ENCODE results near the gene C2CD3. TPM values are rescaled to one million over a fixed set of nuclear protein-coding genes. Genes with fewer than 3 reads are reported as not detected.

Gene C2CD3
- total and polyA plus RNA-seq, 2 experiments from 2014 or later: 7.3 to 9.2 TPM

- H3K79me2 ChIP-seq (ENCODE audit: insufficient read depth): no peaks in the 10 kb centered on the region
- H3K9ac ChIP-seq: peak overlapping the region; percentile 76
- no peaks in the 10 kb centered on the region for H3K4me1 ChIP-seq (ENCODE audit: insufficient read depth)
- no peaks in the 10 kb centered on the region for H3K36me3 ChIP-seq (ENCODE audit: low read depth)
- H3K4me2 ChIP-seq (ENCODE audit: unreplicated experiment): peak overlapping the region; percentile 89
- no peak for DNase-seq
- no peak overlapping the region for H3K27ac ChIP-seq
- H4K20me1 ChIP-seq (ENCODE audit: insufficient read depth): no peaks in the 10 kb centered on the region
- no peaks in the 10 kb centered on the region for H3K27me3 ChIP-seq (replicated peaks; ENCODE audit: insufficient read depth)
- peaks cover 2% of the 10 kb centered on the region; the same call in 1 of the 2 replicates for H3F3A ChIP-seq (ENCODE audit: insufficient read depth)
- no peaks in the 10 kb centered on the region for H3K9me2 ChIP-seq (ENCODE audit: insufficient read depth)
- peak overlapping the region; percentile 99 for H2AFZ ChIP-seq
- 27% methylated on average over 18 of the region's 18 CpGs for WGBS, 2 experiments (ENCODE audit: low coverage in 1 of 2, low lambda C conversion rate in 2 of 2, missing lambda C conversion rate in 2 of 2)
- no peak for TF ChIP-seq EZH2 (IDR thresholded peaks at IDR 0.05; ENCODE audit: insufficient read depth, poor library complexity, severe bottlenecking)
- TF ChIP-seq EZH2phosphoT487 (IDR thresholded peaks at IDR 0.05; ENCODE audit: insufficient read depth, low read depth): no peak
- H3K4me3 ChIP-seq: peak overlapping the region; percentile 76
- no peaks in the 10 kb centered on the region for H3K9me3 ChIP-seq (ENCODE audit: low read depth)
- in situ Hi-C loops (cut with MboI): no loop called here
Observed at GRCh38 chr11:73983741-73984538, 186.9 kb downstream of the C2CD3 start.

GRCh38 chr11:73982990-73983740 is 187.6 kb downstream of the C2CD3 start:
- 0 to 1% methylated on average over 55 to 56 of the region's 56 CpGs for WGBS, 2 experiments (ENCODE audit: low coverage in 1 of 2, low lambda C conversion rate in 2 of 2, missing lambda C conversion rate in 2 of 2)
- Histone ChIP-seq H3K36me3 (ENCODE audit: low read depth) (no peaks in the 10 kb centered on the region), H3K4me1 (ENCODE audit: insufficient read depth) (no peaks in the 10 kb centered on the region), H3F3A (ENCODE audit: insufficient read depth) (peaks cover 9% of the 10 kb centered on the region; the same call in 1 of the 2 replicates), H3K27ac (peak overlapping the region; percentile 46), H3K4me3 (peak overlapping the region; percentile 76), H3K4me2 (ENCODE audit: unreplicated experiment) (peak overlapping the region; percentile 89), H3K79me2 (ENCODE audit: insufficient read depth) (no peaks in the 10 kb centered on the region), H2AFZ (peak overlapping the region; percentile 99), H4K20me1 (ENCODE audit: insufficient read depth) (no peaks in the 10 kb centered on the region), H3K9me2 (ENCODE audit: insufficient read depth) (no peaks in the 10 kb centered on the region), H3K9ac (peak overlapping the region; percentile 76), H3K9me3 (ENCODE audit: low read depth) (no peaks in the 10 kb centered on the region), H3K27me3 (replicated peaks; ENCODE audit: insufficient read depth) (no peaks in the 10 kb centered on the region)
- TF ChIP-seq EZH2phosphoT487 (IDR thresholded peaks at IDR 0.05; ENCODE audit: insufficient read depth, low read depth) (no peak), EZH2 (IDR thresholded peaks at IDR 0.05; ENCODE audit: insufficient read depth, poor library complexity, severe bottlenecking) (no peak)
- in situ Hi-C loops (cut with MboI): no loop called here
- DNase-seq: peak; percentile 91

- H3K4me2 ChIP-seq (ENCODE audit: unreplicated experiment): peak within 1 kb of the TSS; percentile 89
- H3K79me2 ChIP-seq (ENCODE audit: insufficient read depth): no peaks in the 10 kb centered on the region
- 2 to 7% methylated on average over 21 to 26 of the region's 43 CpGs for WGBS, 2 experiments (ENCODE audit: low coverage in 1 of 2, low lambda C conversion rate in 2 of 2, missing lambda C conversion rate in 2 of 2)
- H3K9me3 ChIP-seq (ENCODE audit: low read depth): no peaks in the 10 kb centered on the region
- no peaks in the 10 kb centered on the region for H3K9me2 ChIP-seq (ENCODE audit: insufficient read depth)
- H4K20me1 ChIP-seq (ENCODE audit: insufficient read depth): no peaks in the 10 kb centered on the region
- H3K9ac ChIP-seq: peak within 1 kb of the TSS; percentile 76
- peak within 1 kb of the TSS; percentile 99 for H2AFZ ChIP-seq
- H3F3A ChIP-seq (ENCODE audit: insufficient read depth): peaks cover 9% of the 10 kb centered on the region; the same call in 1 of the 2 replicates
- no peaks in the 10 kb centered on the region for H3K4me1 ChIP-seq (ENCODE audit: insufficient read depth)
- peak within 1 kb of the TSS; percentile 76 for H3K4me3 ChIP-seq
- H3K36me3 ChIP-seq (ENCODE audit: low read depth): no peaks in the 10 kb centered on the region
- in situ Hi-C loops (cut with MboI): no loop called here
- H3K27ac ChIP-seq: peak within 1 kb of the TSS; percentile 46
- DNase-seq: peak; percentile 91
- no peak for TF ChIP-seq EZH2 (IDR thresholded peaks at IDR 0.05; ENCODE audit: insufficient read depth, poor library complexity, severe bottlenecking)
- TF ChIP-seq EZH2phosphoT487 (IDR thresholded peaks at IDR 0.05; ENCODE audit: insufficient read depth, low read depth): no peak
- H3K27me3 ChIP-seq (replicated peaks; ENCODE audit: insufficient read depth): no peaks in the 10 kb centered on the region
Observed at GRCh38 chr11:73982595-73982989, 188.2 kb downstream of the C2CD3 start, which contains the start of gene UCP2. Gene UCP2 (minus strand): TSS chr11:73982843. CDS start chr11:73978378, 4,465 bp downstream.

- Histone ChIP-seq H4K20me1 (ENCODE audit: insufficient read depth) (no peaks in the 10 kb centered on the region), H3K4me3 (no peak overlapping the region), H3K9me3 (ENCODE audit: low read depth) (no peaks in the 10 kb centered on the region), H3F3A (ENCODE audit: insufficient read depth) (peaks cover 9% of the 10 kb centered on the region; the same call in 1 of the 2 replicates), H3K79me2 (ENCODE audit: insufficient read depth) (no peaks in the 10 kb centered on the region), H3K27ac (no peak overlapping the region), H3K9ac (no peak overlapping the region), H3K4me1 (ENCODE audit: insufficient read depth) (no peaks in the 10 kb centered on the region), H3K4me2 (ENCODE audit: unreplicated experiment) (no peak overlapping the region), H3K9me2 (ENCODE audit: insufficient read depth) (no peaks in the 10 kb centered on the region), H3K36me3 (ENCODE audit: low read depth) (no peaks in the 10 kb centered on the region), H3K27me3 (replicated peaks; ENCODE audit: insufficient read depth) (no peaks in the 10 kb centered on the region), H2AFZ (no peak overlapping the region)
- WGBS, 2 experiments (ENCODE audit: low coverage in 1 of 2, low lambda C conversion rate in 2 of 2, missing lambda C conversion rate in 2 of 2): 86 to 89% methylated on average over 13 of the region's 13 CpGs
- TF ChIP-seq EZH2phosphoT487 (IDR thresholded peaks at IDR 0.05; ENCODE audit: insufficient read depth, low read depth) (no peak), EZH2 (IDR thresholded peaks at IDR 0.05; ENCODE audit: insufficient read depth, poor library complexity, severe bottlenecking) (no peak)
- in situ Hi-C loops (cut with MboI): no loop called here
- no peak for DNase-seq
Observed at GRCh38 chr11:73981051-73981805, 189.6 kb downstream of the C2CD3 start.
